Endometrial microvascular endothelial cells (primary cell): Measurements from ENCODE around the gene CPEB1. TPM values are rescaled to one million over a fixed set of nuclear protein-coding genes. Genes with fewer than 3 reads are reported as not detected.

ENCODE experiments used
- in situ Hi-C: cut with HindIII; loops from 2 replicates; pipeline ENCODE4 v1.10.0; 2017; ENCODE audit warnings: low sequenced_read_pairs, low pct_unique_long_range_greater_than_20kb; ENCODE audit errors: inconsistent ontology term
- total RNA-seq: library from RNA; depleted of rRNA; stranded (reverse); fragments of >200 nt; gene quantifications from one replicate; pipeline ENCODE4 v1.2.3, GENCODE V29; 2015; ENCODE audit errors: inconsistent ontology term

The CPEB1 gene
- total RNA-seq, 1 donor from 2014 or later: not detected

DNA sequence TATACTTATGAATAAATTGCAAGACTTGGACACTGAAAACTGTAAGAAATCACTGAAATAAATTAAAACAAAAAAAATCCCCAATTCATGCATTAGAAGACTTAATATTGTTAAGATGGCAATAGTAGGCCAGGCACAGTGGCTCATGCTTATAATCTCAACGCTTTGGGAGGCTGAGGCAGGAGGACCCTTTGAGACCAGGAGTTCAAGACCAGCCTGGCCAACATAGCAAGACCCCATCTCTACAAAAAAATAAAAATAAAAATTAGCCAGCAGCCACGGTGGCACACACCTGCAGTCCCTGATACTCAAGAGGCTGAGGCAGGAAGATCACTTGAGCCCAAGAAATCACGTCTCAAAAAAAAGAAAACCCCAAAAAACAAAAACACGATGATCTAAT lies 35.8 kb downstream of the CPEB1 start:
- in situ Hi-C loops: no loop called here

DNA sequence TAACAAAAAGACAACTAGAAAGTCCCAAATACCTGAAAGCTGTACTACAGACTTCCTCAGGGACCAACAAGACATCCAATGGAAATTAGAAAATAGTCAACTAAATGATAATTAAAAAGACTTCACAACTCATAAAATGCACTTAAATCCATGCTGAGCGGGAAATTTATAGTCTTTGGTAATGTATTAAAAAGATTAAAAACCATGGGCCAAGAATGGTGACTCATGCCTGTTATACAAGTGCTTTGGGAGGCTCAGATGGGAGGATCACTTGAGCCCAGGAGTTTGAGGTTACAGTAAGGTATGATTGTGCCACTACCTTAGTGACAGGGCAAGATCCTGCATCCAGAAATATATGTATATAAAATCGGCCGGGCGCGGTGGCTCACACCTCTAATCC lies 45.0 kb downstream of the CPEB1 start:
- in situ Hi-C loops: no loop called here

- in situ Hi-C loops: no loop called here
Observed at GRCh38 chr15:82599862-82600261, 47.3 kb downstream of the CPEB1 start.

- in situ Hi-C loops: no loop called here
Observed at GRCh38 chr15:82597815-82598214, 49.3 kb downstream of the CPEB1 start.

- in situ Hi-C loops: no loop called here
Observed at GRCh38 chr15:82595766-82596165, 51.4 kb downstream of the CPEB1 start.

DNA sequence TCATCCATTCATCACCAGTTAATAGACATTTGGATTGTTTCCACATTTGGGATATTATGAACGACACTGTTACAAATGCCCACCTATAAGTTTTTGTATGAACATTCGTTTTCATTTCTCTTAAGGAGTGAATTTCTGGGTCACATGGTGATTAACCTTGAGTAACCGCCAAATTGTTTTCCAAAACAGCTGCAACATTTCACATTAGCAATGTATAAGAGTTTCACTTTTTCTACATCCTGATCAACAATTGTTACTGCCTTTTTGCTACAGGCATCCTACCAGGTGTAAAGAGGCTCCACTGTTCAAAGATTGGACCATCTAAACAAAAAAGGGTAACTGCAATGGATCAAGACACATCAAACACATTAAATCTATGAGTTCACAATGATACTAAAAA lies 52.0 kb downstream of the CPEB1 start:
- in situ Hi-C loops: no loop called here

DNA sequence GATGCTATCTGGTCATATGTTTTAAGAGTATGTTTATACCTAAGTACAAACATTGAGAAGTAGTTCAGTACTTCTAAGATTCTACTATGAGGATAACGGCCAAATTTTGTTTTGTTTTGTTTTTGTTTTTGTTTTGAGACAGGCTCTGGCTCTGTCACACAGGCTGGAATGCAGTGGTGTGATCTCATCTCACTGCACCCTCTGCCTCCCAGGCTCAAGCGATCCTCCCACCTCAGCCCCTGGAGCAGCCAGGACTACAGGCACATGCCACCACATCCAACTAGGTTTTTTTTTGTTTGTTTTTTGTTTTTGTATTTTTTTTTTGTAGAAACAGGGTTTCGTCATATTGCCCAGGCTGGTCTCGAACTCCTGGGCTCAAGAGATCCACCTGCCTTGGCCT lies 59.4 kb downstream of the CPEB1 start:
- in situ Hi-C loops: no loop called here

DNA sequence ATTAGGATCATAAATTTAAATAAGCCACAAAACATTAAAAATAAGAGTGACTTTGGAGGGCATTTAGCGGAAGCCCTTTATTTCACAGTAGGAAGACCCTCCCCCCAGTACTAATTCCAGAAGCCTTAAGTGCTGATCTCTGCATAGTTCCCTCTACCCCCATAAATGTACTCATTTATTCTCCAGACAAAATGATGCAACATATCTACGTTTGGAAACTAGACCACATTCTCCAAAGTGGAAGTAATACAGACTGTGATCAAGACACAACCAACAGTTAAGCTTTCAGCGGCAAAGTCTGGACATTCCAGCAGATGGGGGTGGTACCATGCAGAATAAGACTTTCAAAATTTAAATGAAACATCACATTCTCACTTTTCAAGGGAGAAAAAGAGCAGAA lies 62.1 kb downstream of the CPEB1 start:
- in situ Hi-C loops: no loop called here

- in situ Hi-C loops: no loop called here
Observed at GRCh38 chr15:82580713-82581112, 66.5 kb downstream of the CPEB1 start.

GRCh38 chr15:82575335-82575734 lies 71.8 kb downstream of the CPEB1 start:
- in situ Hi-C loops: no loop called here

DNA sequence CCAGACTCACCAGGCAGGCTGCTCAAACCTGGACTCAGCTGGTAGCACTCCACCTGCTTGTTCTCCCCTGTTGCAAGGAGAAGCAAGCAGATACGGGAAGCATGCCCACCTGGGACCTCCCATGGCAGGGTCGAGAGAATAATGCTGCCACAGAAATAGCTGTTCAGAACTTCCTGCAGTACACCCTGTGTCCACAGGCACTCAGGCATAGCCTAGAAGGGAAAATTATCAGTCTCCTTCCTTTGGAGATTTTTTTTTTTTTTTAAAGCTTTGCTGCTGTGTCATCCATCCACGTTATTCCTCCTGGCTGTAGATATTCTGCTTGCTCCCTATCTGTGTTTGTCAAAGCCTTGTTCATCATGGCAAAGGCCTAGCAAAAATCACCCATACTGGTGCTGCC lies 74.2 kb downstream of the CPEB1 start:
- in situ Hi-C loops: no loop called here

GRCh38 chr15:82572311-82572710 lies 74.9 kb downstream of the CPEB1 start:
- in situ Hi-C loops: no loop called here

DNA sequence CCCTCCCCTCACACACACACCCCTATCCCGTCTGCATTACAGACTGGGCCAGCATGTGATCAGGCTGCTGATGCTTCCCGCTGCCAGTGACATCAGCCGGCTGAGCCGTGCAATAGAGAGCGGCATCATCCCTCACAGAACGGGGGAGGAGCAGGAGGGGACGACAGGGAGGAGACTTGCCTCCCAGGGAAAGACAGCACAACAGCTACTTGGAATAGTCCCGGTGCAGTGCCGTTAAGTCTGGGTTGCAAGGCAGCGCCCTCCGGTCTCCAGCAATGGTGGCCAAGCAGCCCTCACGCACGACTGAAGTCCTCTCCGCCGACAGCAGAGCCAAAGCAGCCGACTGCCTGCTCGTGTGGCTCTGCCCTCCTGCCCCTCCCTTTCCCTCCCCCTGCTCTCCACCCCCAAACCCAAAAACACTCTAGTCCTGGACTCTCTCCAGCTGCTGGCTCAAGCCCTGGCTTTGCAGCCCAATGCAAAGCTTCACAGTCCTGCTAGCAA lies 75.4 kb downstream of the CPEB1 start:
- in situ Hi-C loops: no loop called here

DNA sequence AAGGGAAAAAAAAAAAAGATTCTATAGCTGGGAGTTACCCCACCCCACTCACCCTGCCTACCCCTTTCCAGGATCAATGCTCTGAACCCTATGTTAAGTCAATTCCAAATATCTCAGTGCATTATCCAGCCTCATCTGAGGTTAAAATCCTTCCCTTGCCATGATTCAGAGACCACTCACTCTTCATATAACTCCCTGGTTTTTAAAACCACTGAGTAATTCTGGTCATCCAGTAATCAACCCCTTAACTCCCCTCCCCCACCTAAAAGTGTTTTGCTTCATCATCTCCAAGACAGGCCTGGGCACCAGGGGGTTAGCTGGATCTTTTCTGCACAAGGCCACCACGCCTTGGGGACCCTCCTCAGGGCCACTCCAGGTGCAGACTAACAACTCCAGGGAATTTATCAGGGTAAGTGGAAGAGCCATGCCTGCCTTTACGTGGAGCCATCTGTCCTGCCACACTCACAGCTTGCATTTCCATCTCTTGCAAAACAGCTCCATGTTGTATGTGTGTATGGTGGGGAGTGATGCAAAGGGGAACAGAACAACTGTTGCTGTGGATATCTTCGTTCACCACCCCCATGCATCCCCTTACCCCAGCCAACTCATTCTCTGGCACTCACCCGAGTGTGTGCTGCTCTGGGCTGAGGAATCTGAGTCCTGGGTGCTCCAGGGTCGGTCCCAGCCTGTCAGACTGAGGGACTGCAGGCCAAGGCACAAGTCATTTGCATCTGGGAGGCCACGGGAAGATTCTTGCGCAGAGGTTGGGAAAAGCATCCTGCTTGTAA lies 76.2 kb downstream of the CPEB1 start:
- in situ Hi-C loops: no loop called here

GRCh38 chr15:82569834-82570233 lies 77.3 kb downstream of the CPEB1 start:
- in situ Hi-C loops: no loop called here

DNA sequence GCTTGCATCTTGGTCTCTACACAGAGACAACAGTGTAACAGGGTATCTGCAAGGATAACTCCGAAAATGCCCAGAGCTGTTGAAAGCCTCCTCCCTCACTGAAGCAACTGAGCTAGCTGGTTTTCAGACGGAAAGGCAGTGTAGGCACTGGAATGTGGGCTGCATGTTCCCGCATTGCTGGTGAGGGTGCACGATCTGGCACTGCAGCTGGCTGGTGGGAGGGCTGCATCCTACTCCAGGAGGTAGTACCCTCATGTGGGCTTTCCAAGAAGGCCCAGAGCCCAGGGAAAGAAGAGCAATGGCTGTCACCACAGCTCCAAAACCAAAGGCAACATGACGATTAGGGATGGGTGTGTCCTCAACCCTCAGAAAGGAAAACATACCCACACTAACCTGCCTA lies 78.2 kb downstream of the CPEB1 start:
- in situ Hi-C loops: no loop called here

- in situ Hi-C loops: no loop called here
Observed at GRCh38 chr15:82567661-82568060, 79.5 kb downstream of the CPEB1 start.

GRCh38 chr15:82566690-82567089 lies 80.5 kb downstream of the CPEB1 start:
- in situ Hi-C loops: no loop called here

DNA sequence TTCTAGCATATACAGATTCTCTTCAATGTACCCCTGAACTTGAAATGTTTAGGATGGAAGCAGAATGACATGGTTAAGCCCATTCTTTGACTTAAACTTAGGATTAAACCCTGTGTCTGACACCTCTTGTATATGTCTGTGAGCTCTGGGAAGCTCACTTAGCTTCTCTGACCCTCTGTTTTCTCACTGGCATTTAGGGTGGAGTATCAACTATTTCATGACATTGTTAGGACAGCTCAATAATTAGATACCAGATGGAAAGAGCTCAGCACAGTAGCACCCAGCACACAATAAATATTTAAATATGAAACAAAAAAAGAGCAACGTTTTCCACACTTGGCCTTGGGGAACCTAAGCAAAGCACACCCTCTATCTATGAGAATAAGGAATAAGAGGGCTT lies 88.7 kb downstream of the CPEB1 start:
- in situ Hi-C loops: no loop called here

DNA sequence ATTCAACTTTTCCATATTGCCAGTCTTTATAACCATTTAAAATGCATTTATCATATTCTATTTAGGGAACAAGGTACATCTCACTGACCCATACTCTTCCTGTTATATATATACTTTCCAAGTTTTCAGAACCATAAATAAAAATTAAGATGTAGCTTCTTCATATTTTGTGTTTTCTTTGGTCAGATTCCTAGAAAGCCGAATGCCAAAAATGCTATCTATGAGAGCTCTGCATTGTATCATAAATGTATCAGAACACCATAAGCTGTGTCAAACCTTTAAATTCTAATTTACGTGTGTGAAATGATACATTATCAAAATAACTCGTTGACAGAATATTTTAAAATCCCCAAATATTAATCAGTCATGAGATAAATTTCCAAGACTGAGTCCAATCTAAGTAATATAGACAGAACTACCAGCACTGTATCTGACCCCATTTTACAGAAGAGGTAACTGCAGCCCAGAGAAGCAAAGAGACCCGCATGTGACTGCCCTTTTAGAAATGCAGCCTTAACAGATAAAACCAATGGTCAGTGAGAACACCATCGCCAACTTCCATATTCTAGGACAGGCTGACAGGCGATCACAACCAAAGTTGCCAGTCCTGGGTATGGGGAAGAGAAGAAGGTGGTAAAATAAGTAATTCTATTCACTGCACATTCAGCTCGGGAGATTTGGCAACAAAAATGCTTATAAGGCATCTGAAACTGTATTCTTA lies 90.7 kb downstream of the CPEB1 start:
- in situ Hi-C loops: no loop called here
